Thyroid gland (tissue), 4 donors: Measurements from ENCODE around the gene C10orf120.

Experiments
- POLR2A ChIP-seq, 2 donors: fragments of 450-650 bp; IDR thresholded peaks; one replicate each; pipeline ENCODE4 v1.6.1; 2017; ENCODE audit warnings: antibody characterized with exemption in 2 of 2, mild to moderate bottlenecking in 2 of 2, moderate library complexity in 1 of 2
- TF ChIP-seq, protein P1 (sequence below), 6 experiments: fragments of 200-600 bp in 3 of 6; fragments of 450-650 bp in 3 of 6; sonication (generic) in 3 of 6; IDR thresholded peaks; one replicate each; pipeline ENCODE4 v1.5.1; 2016 to 2019; ENCODE audit warnings: antibody characterized with exemption in 6 of 6, mild to moderate bottlenecking in 2 of 6, inconsistent platforms in 1 of 6, moderate library complexity in 1 of 6

DNA sequence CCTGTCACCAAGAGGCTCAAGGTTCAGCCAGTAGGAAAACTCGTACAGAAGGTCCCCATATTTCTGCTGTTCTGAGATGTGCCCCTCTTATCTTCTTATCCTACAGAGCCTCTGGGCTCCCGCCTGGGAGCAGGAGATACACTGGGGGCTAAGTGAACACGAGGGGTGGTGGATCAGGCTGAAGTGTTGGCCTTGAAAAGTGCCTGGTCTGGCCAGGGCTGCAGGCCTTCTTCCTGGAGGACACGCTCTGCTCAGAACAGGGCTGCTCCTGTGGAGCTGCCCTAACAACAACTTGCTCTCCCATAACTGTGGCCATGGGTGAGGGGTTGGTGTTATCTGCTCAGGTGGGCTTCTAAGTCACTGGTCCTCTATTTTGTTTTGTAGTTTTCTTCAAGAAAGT lies 33.7 kb downstream of the C10orf120 start:
- TF ChIP-seq, protein P1, sequence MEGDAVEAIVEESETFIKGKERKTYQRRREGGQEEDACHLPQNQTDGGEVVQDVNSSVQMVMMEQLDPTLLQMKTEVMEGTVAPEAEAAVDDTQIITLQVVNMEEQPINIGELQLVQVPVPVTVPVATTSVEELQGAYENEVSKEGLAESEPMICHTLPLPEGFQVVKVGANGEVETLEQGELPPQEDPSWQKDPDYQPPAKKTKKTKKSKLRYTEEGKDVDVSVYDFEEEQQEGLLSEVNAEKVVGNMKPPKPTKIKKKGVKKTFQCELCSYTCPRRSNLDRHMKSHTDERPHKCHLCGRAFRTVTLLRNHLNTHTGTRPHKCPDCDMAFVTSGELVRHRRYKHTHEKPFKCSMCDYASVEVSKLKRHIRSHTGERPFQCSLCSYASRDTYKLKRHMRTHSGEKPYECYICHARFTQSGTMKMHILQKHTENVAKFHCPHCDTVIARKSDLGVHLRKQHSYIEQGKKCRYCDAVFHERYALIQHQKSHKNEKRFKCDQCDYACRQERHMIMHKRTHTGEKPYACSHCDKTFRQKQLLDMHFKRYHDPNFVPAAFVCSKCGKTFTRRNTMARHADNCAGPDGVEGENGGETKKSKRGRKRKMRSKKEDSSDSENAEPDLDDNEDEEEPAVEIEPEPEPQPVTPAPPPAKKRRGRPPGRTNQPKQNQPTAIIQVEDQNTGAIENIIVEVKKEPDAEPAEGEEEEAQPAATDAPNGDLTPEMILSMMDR (IDR thresholded peaks at IDR 0.05): no peak
- no peak for TF ChIP-seq POLR2A (IDR thresholded peaks at IDR 0.05)
